Measurements from ENCODE around the gene PTK6. TPM values are rescaled to one million over a fixed set of nuclear protein-coding genes. Genes with fewer than 3 reads are reported as not detected.

The PTK6 gene
- polyA plus RNA-seq, 2 of the 4 experiments (the other 2 are of a cell fraction): 1.2 to 2.0 TPM

DNA sequence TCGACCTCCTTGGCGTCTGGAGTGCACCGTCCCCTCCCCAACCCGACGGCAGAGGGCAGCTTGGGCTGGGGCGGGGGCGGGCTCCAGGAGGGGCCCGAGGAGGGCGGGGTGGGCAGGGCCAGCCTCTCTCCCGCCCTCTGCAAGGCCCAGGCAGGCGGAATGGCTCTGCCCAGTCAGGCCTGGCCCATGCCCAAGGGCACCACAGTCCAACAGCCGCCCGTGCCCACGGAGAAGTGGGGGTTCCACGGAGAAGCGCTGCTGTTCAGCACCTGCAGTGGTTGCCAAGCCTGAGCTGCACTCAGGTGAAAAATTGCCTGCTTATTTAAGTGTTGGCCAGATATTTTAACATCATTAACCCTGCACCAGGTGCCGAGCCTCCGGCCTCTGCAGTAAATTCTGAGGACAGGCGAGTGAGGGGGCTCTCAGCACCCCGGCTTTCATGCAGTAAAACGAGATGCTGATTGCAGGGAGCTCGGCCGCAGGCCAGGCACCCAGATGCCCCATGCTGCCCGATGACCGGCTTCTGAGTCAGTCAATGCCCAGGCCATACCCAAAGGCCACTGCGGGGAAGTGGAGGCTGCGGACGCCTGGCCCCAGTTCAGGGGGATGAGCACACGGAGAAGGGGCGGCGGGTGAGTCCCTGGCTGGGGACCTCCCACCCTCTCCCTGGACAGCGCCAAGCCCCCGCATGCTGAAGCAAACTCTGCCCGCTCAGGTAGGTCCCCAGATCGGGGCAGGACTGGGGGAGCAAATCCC, 10.7 kb upstream of the PTK6 start, which contains the start of gene SRMS:
Gene SRMS (minus strand): TSS at position 25 of the 756 bp plus-strand sequence. CDS start 286 bp downstream, outside the sequence.
- POLR2A ChIA-PET: no interaction called here
- WGBS (ENCODE audit: missing lambda C conversion rate): 67% methylated on average over 21 of the region's 35 CpGs
- ATAC-seq (peak in 1 of 2 experiments; percentile 58; a peak in 3 of 6 replicates), DNase-seq (ENCODE audit: low read depth in 1 of 2, low spot score in 1 of 2) (no peak), FAIRE-seq (no peak)
- CTCF ChIA-PET: interaction anchor here (0.6 to 3.3 kb wide), 3 partner anchors 10 to 428 kb away, joined by 3 to 22 read pairs (median 4); partner anchors contain the start of gene PTK6
- no peak within 1 kb of the TSS for H3K4me2 ChIP-seq
- H3K4me3 ChIP-seq: no peak within 1 kb of the TSS
- H3K9me3 ChIP-seq: no peaks in the 10 kb centered on the region
- TF ChIP-seq HOXB5 (CRISPR knock-in tag; IDR thresholded peaks at IDR 0.05): no peak
- no peak for TF ChIP-seq CHD4 (IDR thresholded peaks at IDR 0.05; ENCODE audit: borderline replicate concordance)
- TF ChIP-seq PHF8 (IDR thresholded peaks at IDR 0.05; ENCODE audit: borderline replicate concordance, low read depth): no peak
- TF ChIP-seq, protein P1, sequence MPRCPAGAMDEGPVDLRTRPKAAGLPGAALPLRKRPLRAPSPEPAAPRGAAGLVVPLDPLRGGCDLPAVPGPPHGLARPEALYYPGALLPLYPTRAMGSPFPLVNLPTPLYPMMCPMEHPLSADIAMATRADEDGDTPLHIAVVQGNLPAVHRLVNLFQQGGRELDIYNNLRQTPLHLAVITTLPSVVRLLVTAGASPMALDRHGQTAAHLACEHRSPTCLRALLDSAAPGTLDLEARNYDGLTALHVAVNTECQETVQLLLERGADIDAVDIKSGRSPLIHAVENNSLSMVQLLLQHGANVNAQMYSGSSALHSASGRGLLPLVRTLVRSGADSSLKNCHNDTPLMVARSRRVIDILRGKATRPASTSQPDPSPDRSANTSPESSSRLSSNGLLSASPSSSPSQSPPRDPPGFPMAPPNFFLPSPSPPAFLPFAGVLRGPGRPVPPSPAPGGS (IDR thresholded peaks at IDR 0.05): no peak
- TF ChIP-seq HOXA7 (CRISPR knock-in tag; IDR thresholded peaks at IDR 0.05): no peak
- TF ChIP-seq FOSB (CRISPR knock-in tag; IDR thresholded peaks at IDR 0.05): no peak
- peaks cover 11% of the 10 kb centered on the region for H3K4me1 ChIP-seq
- H3K27ac ChIP-seq: no peak within 1 kb of the TSS

DNA sequence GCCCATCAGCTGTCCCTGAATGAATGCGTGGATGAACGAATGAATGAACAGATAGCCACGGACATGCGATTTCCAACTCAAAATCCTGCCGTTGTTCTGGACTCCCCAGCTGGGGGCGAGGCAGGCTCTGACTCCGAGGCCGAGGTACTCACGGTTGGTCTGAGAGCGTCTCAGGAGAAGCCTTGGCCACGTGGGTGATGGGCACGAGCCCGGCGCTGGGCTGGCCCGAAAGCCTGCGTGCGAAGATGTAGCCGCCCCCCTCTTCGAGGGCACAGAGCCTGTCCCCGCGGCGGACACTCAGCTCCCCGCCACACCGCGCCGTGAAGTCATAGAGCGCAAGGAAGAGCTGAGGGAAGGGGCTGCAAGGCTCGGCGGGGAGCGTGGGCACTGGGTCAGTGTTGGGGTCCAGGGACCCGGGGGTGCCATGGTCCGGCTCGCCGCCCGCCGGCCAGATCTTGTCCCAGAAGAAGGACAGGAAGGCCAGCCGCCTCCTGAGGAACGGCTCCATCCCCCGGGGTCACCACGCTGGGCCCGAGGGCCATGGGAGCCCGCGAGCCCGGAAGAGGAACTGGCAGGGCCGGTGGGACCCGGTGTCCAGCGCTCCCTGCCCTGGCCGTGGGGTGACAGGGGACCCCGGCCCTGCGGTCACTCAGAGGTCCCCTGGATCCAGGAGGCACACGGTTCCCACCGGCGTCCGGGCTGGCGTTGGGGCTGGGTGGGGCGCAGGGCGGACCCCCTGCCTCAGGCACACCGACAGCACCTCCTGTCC, 10.0 kb upstream of the PTK6 start:
- H3K4me3 ChIP-seq: no peak overlapping the region
- H3K9me3 ChIP-seq: no peaks in the 10 kb centered on the region
- no peak overlapping the region for H3K4me2 ChIP-seq
- TF ChIP-seq, protein P2, sequence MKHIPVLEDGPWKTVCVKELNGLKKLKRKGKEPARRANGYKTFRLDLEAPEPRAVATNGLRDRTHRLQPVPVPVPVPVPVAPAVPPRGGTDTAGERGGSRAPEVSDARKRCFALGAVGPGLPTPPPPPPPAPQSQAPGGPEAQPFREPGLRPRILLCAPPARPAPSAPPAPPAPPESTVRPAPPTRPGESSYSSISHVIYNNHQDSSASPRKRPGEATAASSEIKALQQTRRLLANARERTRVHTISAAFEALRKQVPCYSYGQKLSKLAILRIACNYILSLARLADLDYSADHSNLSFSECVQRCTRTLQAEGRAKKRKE (CRISPR knock-in tag; IDR thresholded peaks at IDR 0.05; ENCODE audit: low read depth): no peak
- TF ChIP-seq EHMT2 (IDR thresholded peaks at IDR 0.05; ENCODE audit: low read depth) (no peak), ESRRA (IDR thresholded peaks at IDR 0.05; ENCODE audit: borderline replicate concordance, low read length) (no peak), FOSB (CRISPR knock-in tag; IDR thresholded peaks at IDR 0.05) (no peak), CBX8 (IDR thresholded peaks at IDR 0.05) (no peak), MAZ (IDR thresholded peaks at IDR 0.05; ENCODE audit: borderline replicate concordance, low read depth, low read length) (no peak), MYC (IDR thresholded peaks at IDR 0.05; ENCODE audit: borderline replicate concordance, low read length) (no peak), EHF (CRISPR knock-in tag; IDR thresholded peaks at IDR 0.05) (no peak), ZC3H11A (IDR thresholded peaks at IDR 0.05) (no peak), CEBPB (IDR thresholded peaks at IDR 0.05) (no peak), GATA3 (IDR thresholded peaks at IDR 0.05; ENCODE audit: borderline replicate concordance) (no peak), HEYL (CRISPR knock-in tag; IDR thresholded peaks at IDR 0.05) (no peak), MAFK (IDR thresholded peaks at IDR 0.05; ENCODE audit: partially characterized antibody) (no peak), TFCP2L1 (CRISPR knock-in tag; IDR thresholded peaks at IDR 0.05) (no peak), ZSCAN20 (CRISPR knock-in tag; IDR thresholded peaks at IDR 0.05) (no peak), RNF2 (IDR thresholded peaks at IDR 0.05; ENCODE audit: borderline replicate concordance, low read depth) (no peak)
- TF ChIP-seq, protein P3, sequence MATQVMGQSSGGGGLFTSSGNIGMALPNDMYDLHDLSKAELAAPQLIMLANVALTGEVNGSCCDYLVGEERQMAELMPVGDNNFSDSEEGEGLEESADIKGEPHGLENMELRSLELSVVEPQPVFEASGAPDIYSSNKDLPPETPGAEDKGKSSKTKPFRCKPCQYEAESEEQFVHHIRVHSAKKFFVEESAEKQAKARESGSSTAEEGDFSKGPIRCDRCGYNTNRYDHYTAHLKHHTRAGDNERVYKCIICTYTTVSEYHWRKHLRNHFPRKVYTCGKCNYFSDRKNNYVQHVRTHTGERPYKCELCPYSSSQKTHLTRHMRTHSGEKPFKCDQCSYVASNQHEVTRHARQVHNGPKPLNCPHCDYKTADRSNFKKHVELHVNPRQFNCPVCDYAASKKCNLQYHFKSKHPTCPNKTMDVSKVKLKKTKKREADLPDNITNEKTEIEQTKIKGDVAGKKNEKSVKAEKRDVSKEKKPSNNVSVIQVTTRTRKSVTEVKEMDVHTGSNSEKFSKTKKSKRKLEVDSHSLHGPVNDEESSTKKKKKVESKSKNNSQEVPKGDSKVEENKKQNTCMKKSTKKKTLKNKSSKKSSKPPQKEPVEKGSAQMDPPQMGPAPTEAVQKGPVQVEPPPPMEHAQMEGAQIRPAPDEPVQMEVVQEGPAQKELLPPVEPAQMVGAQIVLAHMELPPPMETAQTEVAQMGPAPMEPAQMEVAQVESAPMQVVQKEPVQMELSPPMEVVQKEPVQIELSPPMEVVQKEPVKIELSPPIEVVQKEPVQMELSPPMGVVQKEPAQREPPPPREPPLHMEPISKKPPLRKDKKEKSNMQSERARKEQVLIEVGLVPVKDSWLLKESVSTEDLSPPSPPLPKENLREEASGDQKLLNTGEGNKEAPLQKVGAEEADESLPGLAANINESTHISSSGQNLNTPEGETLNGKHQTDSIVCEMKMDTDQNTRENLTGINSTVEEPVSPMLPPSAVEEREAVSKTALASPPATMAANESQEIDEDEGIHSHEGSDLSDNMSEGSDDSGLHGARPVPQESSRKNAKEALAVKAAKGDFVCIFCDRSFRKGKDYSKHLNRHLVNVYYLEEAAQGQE (IDR thresholded peaks at IDR 0.05): no peak
- TF ChIP-seq, protein P4, sequence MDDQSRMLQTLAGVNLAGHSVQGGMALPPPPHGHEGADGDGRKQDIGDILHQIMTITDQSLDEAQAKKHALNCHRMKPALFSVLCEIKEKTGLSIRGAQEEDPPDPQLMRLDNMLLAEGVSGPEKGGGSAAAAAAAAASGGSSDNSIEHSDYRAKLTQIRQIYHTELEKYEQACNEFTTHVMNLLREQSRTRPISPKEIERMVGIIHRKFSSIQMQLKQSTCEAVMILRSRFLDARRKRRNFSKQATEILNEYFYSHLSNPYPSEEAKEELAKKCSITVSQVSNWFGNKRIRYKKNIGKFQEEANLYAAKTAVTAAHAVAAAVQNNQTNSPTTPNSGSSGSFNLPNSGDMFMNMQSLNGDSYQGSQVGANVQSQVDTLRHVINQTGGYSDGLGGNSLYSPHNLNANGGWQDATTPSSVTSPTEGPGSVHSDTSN (IDR thresholded peaks at IDR 0.05): no peak
- CTCF ChIA-PET: interaction anchor here (1.2 to 3.3 kb wide), 2 partner anchors 9 to 19 kb away, joined by 3 to 22 read pairs; partner anchors contain the start of gene PTK6
- H3K4me1 ChIP-seq: peaks cover 11% of the 10 kb centered on the region
- no peak for ATAC-seq
- WGBS (ENCODE audit: missing lambda C conversion rate): 87% methylated on average over 29 of the region's 58 CpGs
- DNase-seq (ENCODE audit: low read depth in 1 of 2, low spot score in 1 of 2): no peak
- POLR2A ChIA-PET: no interaction called here
- H3K27ac ChIP-seq: no peak overlapping the region
- no peak for FAIRE-seq

Measured in A549 (cell line).